ENCODE data around the gene RASAL2. TPM values are rescaled to one million over a fixed set of nuclear protein-coding genes. Genes with fewer than 3 reads are reported as not detected.

RASAL2 gene
- total and polyA plus RNA-seq, 9 of the 15 experiments (the other 6 are each of a cell fraction or from before 2014, with no cell fraction given), result 0.13 to 1.0 (median 0.62) TPM

DNA sequence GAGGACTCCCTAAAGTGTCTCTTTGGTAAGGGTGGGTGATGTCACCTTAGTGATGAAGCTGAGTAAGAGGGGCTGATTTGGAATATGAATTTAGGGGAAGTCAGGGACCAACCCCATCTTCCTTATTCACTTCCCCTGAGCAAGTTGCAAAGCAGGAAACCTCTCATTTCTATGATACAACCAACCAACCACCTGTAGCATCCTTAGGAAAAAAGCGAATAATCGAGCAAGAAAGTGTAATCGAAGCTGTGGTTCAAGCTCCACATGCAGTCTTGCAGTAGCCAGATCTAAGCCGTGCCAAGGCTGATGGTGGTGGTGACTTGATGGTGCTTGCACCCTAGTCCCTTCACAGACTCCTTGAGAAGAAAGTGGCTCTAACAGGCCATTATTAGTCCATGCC, 422.2 kb downstream of the RASAL2 start (continued):
- TF ChIP-seq ETS2 (tag; IDR thresholded peaks at IDR 0.05; ENCODE audit: borderline replicate concordance, poor library complexity, severe bottlenecking) (no peak), ZNF780A (CRISPR knock-in tag; IDR thresholded peaks at IDR 0.05) (no peak), ZNF75A (CRISPR knock-in tag; IDR thresholded peaks at IDR 0.05) (no peak), HNRNPUL1 (IDR thresholded peaks at IDR 0.05; ENCODE audit: low read length) (no peak), CBFA2T2 (conservative IDR thresholded peaks at IDR 0.05) (no peak)
- TF ChIP-seq, protein P1, sequence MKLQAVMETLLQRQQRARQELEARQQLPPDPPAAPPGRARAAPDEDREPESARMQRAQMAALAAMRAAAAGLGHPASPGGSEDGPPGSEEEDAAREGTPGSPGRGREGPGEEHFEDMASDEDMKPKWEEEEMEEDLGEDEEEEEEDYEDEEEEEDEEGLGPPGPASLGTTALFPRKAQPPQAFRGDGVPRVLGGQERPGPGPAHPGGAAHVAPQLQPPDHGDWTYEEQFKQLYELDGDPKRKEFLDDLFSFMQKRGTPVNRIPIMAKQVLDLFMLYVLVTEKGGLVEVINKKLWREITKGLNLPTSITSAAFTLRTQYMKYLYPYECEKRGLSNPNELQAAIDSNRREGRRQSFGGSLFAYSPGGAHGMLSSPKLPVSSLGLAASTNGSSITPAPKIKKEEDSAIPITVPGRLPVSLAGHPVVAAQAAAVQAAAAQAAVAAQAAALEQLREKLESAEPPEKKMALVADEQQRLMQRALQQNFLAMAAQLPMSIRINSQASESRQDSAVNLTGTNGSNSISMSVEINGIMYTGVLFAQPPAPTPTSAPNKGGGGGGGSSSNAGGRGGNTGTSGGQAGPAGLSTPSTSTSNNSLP (IDR thresholded peaks at IDR 0.05; ENCODE audit: borderline replicate concordance, low read depth, low read length), result no peak
- TF ChIP-seq, protein P2, sequence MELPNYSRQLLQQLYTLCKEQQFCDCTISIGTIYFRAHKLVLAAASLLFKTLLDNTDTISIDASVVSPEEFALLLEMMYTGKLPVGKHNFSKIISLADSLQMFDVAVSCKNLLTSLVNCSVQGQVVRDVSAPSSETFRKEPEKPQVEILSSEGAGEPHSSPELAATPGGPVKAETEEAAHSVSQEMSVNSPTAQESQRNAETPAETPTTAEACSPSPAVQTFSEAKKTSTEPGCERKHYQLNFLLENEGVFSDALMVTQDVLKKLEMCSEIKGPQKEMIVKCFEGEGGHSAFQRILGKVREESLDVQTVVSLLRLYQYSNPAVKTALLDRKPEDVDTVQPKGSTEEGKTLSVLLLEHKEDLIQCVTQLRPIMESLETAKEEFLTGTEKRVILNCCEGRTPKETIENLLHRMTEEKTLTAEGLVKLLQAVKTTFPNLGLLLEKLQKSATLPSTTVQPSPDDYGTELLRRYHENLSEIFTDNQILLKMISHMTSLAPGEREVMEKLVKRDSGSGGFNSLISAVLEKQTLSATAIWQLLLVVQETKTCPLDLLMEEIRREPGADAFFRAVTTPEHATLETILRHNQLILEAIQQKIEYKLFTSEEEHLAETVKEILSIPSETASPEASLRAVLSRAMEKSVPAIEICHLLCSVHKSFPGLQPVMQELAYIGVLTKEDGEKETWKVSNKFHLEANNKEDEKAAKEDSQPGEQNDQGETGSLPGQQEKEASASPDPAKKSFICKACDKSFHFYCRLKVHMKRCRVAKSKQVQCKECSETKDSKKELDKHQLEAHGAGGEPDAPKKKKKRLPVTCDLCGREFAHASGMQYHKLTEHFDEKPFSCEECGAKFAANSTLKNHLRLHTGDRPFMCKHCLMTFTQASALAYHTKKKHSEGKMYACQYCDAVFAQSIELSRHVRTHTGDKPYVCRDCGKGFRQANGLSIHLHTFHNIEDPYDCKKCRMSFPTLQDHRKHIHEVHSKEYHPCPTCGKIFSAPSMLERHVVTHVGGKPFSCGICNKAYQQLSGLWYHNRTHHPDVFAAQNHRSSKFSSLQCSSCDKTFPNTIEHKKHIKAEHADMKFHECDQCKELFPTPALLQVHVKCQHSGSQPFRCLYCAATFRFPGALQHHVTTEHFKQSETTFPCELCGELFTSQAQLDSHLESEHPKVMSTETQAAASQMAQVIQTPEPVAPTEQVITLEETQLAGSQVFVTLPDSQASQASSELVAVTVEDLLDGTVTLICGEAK (IDR thresholded peaks at IDR 0.05), result no peak
- TF ChIP-seq, protein P2 (CRISPR knock-in tag; IDR thresholded peaks at IDR 0.05), result no peak
- TF ChIP-seq, protein P3, sequence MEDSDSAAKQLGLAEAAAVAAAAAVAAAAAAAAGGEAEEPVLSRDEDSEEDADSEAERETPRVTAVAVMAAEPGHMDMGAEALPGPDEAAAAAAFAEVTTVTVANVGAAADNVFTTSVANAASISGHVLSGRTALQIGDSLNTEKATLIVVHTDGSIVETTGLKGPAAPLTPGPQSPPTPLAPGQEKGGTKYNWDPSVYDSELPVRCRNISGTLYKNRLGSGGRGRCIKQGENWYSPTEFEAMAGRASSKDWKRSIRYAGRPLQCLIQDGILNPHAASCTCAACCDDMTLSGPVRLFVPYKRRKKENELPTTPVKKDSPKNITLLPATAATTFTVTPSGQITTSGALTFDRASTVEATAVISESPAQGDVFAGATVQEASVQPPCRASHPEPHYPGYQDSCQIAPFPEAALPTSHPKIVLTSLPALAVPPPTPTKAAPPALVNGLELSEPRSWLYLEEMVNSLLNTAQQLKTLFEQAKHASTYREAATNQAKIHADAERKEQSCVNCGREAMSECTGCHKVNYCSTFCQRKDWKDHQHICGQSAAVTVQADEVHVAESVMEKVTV (CRISPR knock-in tag; IDR thresholded peaks at IDR 0.05), result no peak
- TF ChIP-seq, protein P4, sequence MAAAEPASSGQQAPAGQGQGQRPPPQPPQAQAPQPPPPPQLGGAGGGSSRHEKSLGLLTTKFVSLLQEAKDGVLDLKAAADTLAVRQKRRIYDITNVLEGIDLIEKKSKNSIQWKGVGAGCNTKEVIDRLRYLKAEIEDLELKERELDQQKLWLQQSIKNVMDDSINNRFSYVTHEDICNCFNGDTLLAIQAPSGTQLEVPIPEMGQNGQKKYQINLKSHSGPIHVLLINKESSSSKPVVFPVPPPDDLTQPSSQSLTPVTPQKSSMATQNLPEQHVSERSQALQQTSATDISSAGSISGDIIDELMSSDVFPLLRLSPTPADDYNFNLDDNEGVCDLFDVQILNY (CRISPR knock-in tag; IDR thresholded peaks at IDR 0.05), result no peak

All from K562 (cell line).